Activated naive CD8-positive, alpha-beta T cell treated with anti-CD3 and anti-CD28 coated beads, Interleukin-2, amount 50 U/mL, for 16 hours (primary cell): ENCODE data around the gene RPL27A.

Source experiments
- DNase-seq: peaks from one replicate; pipeline ENCODE4 v3.0.0-alpha.2; 2020; ENCODE audit warnings: low read depth, low spot score

RPL27A gene

DNA sequence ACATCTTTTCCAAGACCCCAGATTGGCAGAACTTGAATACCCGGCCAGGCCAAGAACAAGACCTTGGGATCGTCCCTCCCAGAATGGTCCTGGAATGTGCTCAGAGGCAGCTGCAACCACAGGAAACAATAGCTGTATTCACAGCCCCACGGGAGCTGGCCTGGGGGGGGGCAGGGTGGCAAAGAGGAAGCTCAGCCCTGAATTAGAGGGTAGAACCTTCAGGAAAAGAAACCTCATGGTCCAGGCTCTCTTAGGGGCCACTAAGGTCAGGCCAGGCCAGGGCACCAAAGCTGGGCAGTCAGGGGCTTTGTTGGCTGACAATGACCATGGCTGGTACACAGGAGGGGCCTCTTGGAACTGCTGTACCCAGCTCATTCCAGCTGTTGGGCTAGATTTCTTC, 17.3 kb downstream of the RPL27A start:
- no peak for DNase-seq

GRCh38 chr11:8701891-8702597, 19.5 kb downstream of the RPL27A start:
- DNase-seq, result no peak

DNA sequence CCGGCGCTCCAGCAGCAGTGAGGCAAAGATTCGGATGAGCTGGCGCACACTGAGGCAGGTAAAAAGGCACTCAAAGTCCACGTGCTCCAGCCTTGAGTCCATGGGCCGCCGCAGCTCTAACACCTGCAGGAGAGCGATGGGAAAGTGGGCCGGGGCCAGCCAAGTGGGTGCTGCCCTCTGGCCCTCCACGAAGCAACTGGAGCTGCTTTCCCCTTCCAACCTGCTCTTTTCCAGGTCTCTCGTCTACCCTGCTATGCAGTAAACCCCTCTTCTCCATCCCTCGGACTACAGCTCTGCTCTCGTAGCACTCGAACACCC, 20.0 kb downstream of the RPL27A start:
- no peak for DNase-seq

DNA sequence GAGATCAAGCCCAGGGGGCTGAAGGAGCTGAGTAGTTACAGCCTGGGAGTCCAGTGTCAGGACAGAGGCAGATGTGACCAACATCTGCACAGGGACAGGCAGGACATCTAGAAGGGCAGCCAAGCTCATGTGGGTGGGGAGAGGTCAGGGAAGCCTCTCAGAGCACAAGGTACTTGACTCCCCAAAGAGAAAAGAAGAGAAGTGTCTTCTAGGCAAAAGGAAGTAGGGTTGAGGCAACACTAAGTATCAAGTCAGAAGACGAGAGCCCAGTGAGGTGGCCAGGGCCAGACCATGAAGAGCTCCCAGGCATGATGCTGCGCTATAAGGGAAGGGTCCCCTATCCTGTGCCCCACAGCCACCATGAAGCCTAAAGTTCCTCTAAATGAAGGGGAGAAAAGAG, 21.5 kb downstream of the RPL27A start:
- DNase-seq, result no peak

GRCh38 chr11:8705146-8705545, 22.6 kb downstream of the RPL27A start:
- DNase-seq, result no peak

GRCh38 chr11:8706673-8707432, 24.3 kb downstream of the RPL27A start:
- no peak for DNase-seq

DNA sequence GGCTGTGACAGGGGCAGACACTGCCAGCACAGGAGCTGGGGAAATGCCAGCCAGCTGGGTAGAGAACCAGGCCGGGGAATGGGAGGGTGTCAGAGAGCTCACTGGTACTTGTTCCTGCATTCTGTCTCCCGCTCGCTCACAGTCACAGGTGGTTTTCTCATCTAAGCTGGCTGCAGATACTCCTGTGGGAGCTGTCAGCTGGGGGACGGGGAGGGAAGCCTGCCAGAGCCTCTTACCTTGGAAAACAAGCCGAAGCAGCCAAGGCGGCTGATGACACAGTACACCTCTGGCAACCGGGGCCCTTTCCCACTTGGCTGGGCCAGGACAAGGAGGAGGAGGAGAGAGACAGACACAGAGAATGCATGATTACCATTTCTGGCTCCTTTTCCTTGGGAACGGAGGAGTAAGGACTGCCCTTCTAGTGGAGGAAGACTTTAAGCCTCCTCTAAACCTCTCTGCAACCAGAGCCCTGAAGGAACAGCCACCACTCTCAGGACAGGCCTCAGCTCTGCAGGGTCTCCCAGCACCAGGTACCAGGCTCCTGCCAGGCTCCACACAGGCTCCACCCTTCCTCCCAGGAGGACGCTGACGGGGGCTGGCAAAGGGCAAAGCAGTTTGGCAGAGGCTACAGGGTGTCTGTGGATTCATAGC, 25.1 kb downstream of the RPL27A start:
- DNase-seq, result no peak

DNA sequence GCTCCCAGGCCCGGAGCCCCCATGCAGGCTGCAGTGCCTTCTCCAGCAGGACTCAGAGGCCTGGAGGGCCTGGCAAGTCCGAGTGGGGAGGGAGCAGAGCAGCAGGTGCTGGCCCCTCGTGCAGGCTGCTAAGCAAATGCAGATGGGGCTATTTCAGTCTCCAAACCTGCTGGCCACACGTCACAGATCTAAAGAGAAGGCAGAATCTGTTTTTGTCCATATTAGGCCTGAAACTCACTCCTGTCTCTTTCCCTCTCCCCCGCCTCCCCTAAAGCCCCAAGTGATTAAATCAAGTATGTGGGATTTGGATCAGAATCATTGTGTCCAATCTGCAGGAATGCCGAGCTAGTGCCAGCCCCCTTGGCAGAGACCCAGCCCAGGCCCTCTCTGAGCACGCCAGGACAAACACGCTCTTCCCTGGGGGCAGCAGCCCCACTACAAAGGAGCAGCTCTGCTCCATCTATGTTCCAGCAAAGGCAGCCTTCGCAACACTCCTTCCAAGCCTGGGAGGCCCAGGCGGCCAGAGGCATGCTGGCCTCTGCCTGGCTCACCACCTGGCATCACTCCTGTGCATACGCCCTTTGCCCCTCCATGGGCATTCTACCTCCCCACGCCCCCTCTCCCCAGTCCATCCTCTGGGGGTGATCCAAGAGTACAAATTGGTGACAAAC, 26.5 kb downstream of the RPL27A start:
- no peak for DNase-seq

- DNase-seq, result no peak
These were observed 27.2 kb downstream of the RPL27A start for GRCh38 chr11:8709777-8710176.

- no peak for DNase-seq
These were observed 29.4 kb downstream of the RPL27A start for GRCh38 chr11:8711895-8712442.

GRCh38 chr11:8712506-8712905, 29.9 kb downstream of the RPL27A start:
- no peak for DNase-seq

GRCh38 chr11:8713760-8714454, 31.3 kb downstream of the RPL27A start:
- no peak for DNase-seq

GRCh38 chr11:8714622-8715225, 32.1 kb downstream of the RPL27A start:
- DNase-seq, result no peak

DNA sequence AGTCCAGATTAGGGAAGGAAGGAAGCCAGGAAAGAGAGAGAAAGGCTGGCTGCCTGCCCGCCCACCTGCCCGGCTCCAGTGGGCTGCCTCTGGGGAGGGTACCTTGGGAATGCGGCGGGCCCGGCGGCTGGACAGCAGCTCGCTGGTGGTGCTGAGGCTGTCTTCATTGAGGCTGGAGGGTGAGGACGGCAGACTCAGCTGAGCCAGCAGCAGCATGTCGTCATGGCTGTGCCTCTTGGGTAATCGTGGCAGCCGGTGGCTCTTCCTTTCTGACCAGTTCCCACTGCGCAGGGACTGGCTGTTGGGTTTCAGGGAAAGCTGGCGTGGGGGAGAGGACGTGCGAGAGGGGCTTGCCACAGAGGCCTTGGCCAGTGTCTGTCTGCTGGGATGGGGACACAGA, 32.9 kb downstream of the RPL27A start:
- no peak for DNase-seq

DNA sequence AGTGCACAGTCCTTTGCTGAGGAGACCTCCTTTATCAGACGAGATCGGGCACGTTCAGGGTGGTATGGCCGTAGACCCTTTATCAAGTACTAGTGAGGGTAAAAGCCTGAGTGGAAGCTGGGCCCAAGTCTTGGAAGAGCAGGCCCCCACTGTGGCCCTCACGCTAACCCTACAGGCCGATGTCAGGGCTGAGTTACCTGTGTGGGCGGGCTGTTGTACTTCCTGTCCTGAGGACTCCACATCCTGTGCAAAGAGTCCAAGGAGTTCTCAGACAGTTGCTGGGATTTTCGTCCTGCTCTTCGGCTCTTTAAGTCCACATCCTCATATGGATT, 34.9 kb downstream of the RPL27A start:
- DNase-seq, result no peak

GRCh38 chr11:8717876-8718753, 35.5 kb downstream of the RPL27A start:
- DNase-seq, result no peak

DNA sequence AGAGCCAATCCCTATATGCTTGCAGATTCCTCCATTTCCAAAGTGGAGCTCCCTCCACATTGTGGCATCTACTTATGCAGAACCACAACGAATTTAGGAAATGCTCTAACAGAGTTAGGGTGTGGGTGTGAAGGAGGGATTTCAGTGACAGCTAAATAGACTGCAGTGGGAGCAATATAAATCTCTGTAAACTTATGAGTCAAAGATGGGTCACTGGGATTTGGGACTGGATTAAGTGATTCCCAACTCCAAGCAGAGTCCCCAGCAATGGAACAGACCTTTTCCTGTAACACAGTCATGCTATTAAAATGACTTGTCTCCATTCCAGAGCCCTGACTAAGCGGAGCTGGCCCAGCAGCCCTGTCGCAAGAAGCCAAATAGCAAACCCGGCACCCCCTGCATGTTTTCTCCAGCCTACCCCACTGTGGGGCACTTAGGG, 36.6 kb downstream of the RPL27A start:
- DNase-seq, result no peak

GRCh38 chr11:8719721-8720120, 37.1 kb downstream of the RPL27A start:
- no peak for DNase-seq

- DNase-seq, result no peak
These were observed 37.8 kb downstream of the RPL27A start for GRCh38 chr11:8720352-8720751.
